Measurements from ENCODE around the gene DEFB113.
"Not testable (repeated sequence)": the region's sequence is repeated elsewhere in the genome, so short reads cannot be mapped to it uniquely, and the experiment has no call there.

Gene DEFB113

GRCh38 chr6:49969605-49970004 is at the start of gene DEFB113:
Gene DEFB113, minus strand, starts transcription at chr6:49969625. Its CDS starts 0 bp downstream, at chr6:49969625.
- ATAC-seq = no peak

GRCh38 chr6:50007819-50008218 is 38.4 kb upstream of the DEFB113 start:
- ATAC-seq = no peak

- no peak for ATAC-seq
Observed at GRCh38 chr6:50003139-50003538, 33.7 kb upstream of the DEFB113 start.

GRCh38 chr6:49995278-49995677 is 25.9 kb upstream of the DEFB113 start:
- no peak for ATAC-seq

GRCh38 chr6:49988900-49989299 is 19.5 kb upstream of the DEFB113 start:
- ATAC-seq = no peak

- no peak for ATAC-seq
Observed at GRCh38 chr6:49987749-49988148, 18.3 kb upstream of the DEFB113 start.

- no peak for ATAC-seq
Observed at GRCh38 chr6:49986551-49986950, 17.1 kb upstream of the DEFB113 start.

GRCh38 chr6:49982046-49982445 is 12.6 kb upstream of the DEFB113 start:
- ATAC-seq = no peak

- ATAC-seq = no peak
Observed at GRCh38 chr6:49980898-49981297, 11.5 kb upstream of the DEFB113 start.

- no peak for ATAC-seq
Observed at GRCh38 chr6:49979584-49979983, 10.2 kb upstream of the DEFB113 start.

- no peak for ATAC-seq
Observed at GRCh38 chr6:49978332-49979226, 9.2 kb upstream of the DEFB113 start.

GRCh38 chr6:49966823-49967222 is 2.6 kb downstream of the DEFB113 start:
- ATAC-seq = no peak

- ATAC-seq = no peak
Observed at GRCh38 chr6:49966334-49966733, 3.1 kb downstream of the DEFB113 start.

- no peak for ATAC-seq
Observed at GRCh38 chr6:49964064-49964463, 5.4 kb downstream of the DEFB113 start, which contains the start of gene DEFB114. Gene DEFB114, minus strand, starts transcription at chr6:49964164. Its CDS starts 59 bp downstream, at chr6:49964105.

- ATAC-seq = no peak
Observed at GRCh38 chr6:49958180-49958579, 11.2 kb downstream of the DEFB113 start.

- ATAC-seq = no peak
Observed at GRCh38 chr6:49955847-49956246, 13.6 kb downstream of the DEFB113 start.

- ATAC-seq = no peak
Observed at GRCh38 chr6:49951926-49952325, 17.5 kb downstream of the DEFB113 start.

GRCh38 chr6:49950415-49950751 is 19.0 kb downstream of the DEFB113 start:
- ATAC-seq = no peak

- no peak for ATAC-seq
Observed at GRCh38 chr6:49949062-49949461, 20.4 kb downstream of the DEFB113 start.

- no peak for ATAC-seq
Observed at GRCh38 chr6:49946835-49947234, 22.6 kb downstream of the DEFB113 start.

- ATAC-seq = not testable (repeated sequence)
Observed at GRCh38 chr6:49944068-49944467, 25.4 kb downstream of the DEFB113 start.

GRCh38 chr6:49939993-49940498 is 29.4 kb downstream of the DEFB113 start:
- no peak for ATAC-seq

GRCh38 chr6:49937811-49938210 is 31.6 kb downstream of the DEFB113 start:
- ATAC-seq = no peak

- ATAC-seq = no peak
Observed at GRCh38 chr6:49937017-49937416, 32.4 kb downstream of the DEFB113 start.

Measured in activated CD4-positive, CD25-positive, alpha-beta regulatory T cell treated with anti-CD3 and anti-CD28 coated beads, Interleukin-2, amount 50 U/mL, for 24 hours (primary cell).